K562 (cell line): Measurements from ENCODE around the gene FAF2. TPM values are rescaled to one million over a fixed set of nuclear protein-coding genes. Genes with fewer than 3 reads are reported as not detected.

ENCODE experiments used
- ARID1B ChIP-seq: fragments of 450-650 bp; IDR thresholded peaks from 2 replicates; pipeline ENCODE4 v1.6.1; 2016; ENCODE audit warnings: antibody characterized with exemption, mild to moderate bottlenecking, inconsistent platforms
- ATF7 ChIP-seq: fragments of 450-650 bp; IDR thresholded peaks from 2 replicates; pipeline ENCODE4 v1.7.1; 2014; ENCODE audit warnings: mild to moderate bottlenecking, moderate library complexity
- CTBP1 ChIP-seq: fragments of 450-650 bp; IDR thresholded peaks from 2 replicates; pipeline ENCODE4 v1.6.1; 2016; ENCODE audit warnings: borderline replicate concordance
- NCOA4 ChIP-seq: fragments of 450-650 bp; IDR thresholded peaks from 2 replicates; pipeline ENCODE4 v1.6.1; 2018; ENCODE audit warnings: mild to moderate bottlenecking; ENCODE audit not compliant: partially characterized antibody
- NR2C2 ChIP-seq, 2 experiments: fragments of 200-800 bp in 1 of 2; sonication (Bioruptor generic) in 1 of 2; sonication (generic) in 1 of 2; formaldehyde crosslinking in 1 of 2; IDR thresholded peaks; 2 replicates each; pipeline versions ENCODE4 v1.6.1 to v1.8.0; 2016 to 2022; ENCODE audit warnings: mild to moderate bottlenecking in 1 of 2, missing compliant biosample characterization in 1 of 2, missing genetic modification characterization in 1 of 2, missing genetic modification reagents in 1 of 2
- RBM14 ChIP-seq: fragments of 200-400 bp; formaldehyde crosslinking; IDR thresholded peaks from 2 replicates; pipeline ENCODE4 v1.6.1; 2018; ENCODE audit warnings: low read depth, mild to moderate bottlenecking, low read length, moderate library complexity, borderline replicate concordance; ENCODE audit not compliant: insufficient read depth
- SAP30 ChIP-seq: fragments of 200-600 bp; sonication (generic); IDR thresholded peaks from 2 replicates; pipeline ENCODE4 v1.6.1; 2012; ENCODE audit warnings: borderline replicate concordance, low read depth, mild to moderate bottlenecking, moderate library complexity, low read length, control low read depth, inconsistent platforms; ENCODE audit not compliant: insufficient read depth, poor library complexity, severe bottlenecking
- SMARCB1 ChIP-seq: IDR thresholded peaks from 2 replicates; pipeline ENCODE4 v1.6.1; 2011; ENCODE audit warnings: improper control_type of control experiment, low read depth; ENCODE audit not compliant: insufficient read length
- SNIP1 ChIP-seq: fragments of 450-650 bp; IDR thresholded peaks from 2 replicates; pipeline ENCODE4 v1.7.1; 2017; ENCODE audit warnings: low read depth, mild to moderate bottlenecking
- TOE1 ChIP-seq, 2 experiments: fragments of 450-650 bp in 1 of 2; sonication (generic) in 1 of 2; formaldehyde crosslinking in 1 of 2; IDR thresholded peaks; 2 replicates each; pipeline versions ENCODE4 v1.7.1 to v1.8.0; 2016 to 2022; ENCODE audit warnings: borderline replicate concordance in 2 of 2, mild to moderate bottlenecking in 2 of 2, antibody characterized with exemption in 1 of 2, inconsistent platforms in 1 of 2, low read depth in 1 of 2, missing genetic modification reagents in 1 of 2, moderate library complexity in 1 of 2
- ZBED1 ChIP-seq: IDR thresholded peaks from 2 replicates; pipeline ENCODE4 v1.6.1; 2014
- polyA plus RNA-seq, 8 experiments: library from polyadenylated mRNA; depleted of rRNA in 4 of 8; stranded (reverse) in 5 of 8; unstranded in 3 of 8; fragments of >200 nt; fragmentation: Nextera tagmentation in 2 of 8; fragmentation: Illumina TruSeq in 1 of 8; extraction: Ambion mirVana in 2 of 8; extraction: Trizol in 1 of 8; gene quantifications; 2 replicates each; pipeline versions ENCODE4 v1.2.1 to v1.2.3, GENCODE V29; 2011 to 2014; ENCODE audit warnings: inconsistent platforms in 1 of 8, missing spikeins in 1 of 8
- total RNA-seq, 7 experiments: library from RNA; depleted of rRNA in 6 of 7; stranded (reverse); fragments of >200 nt in 6 of 7; fragmentation: Illumina TruSeq in 2 of 7; extraction: Trizol in 2 of 7; gene quantifications; 2 replicates each; pipeline versions ENCODE4 v1.2.1 to v1.2.3, GENCODE V29; 2011 to 2021; ENCODE audit warnings: low replicate concordance in 1 of 7
- TF ChIP-seq, protein P1 (sequence below): fragments of 450-650 bp; formaldehyde crosslinking; IDR thresholded peaks from 2 replicates; pipeline ENCODE4 v1.4.0; 2022; ENCODE audit warnings: mild to moderate bottlenecking, moderate library complexity
- TF ChIP-seq, protein P2 (sequence below): sonication (generic); formaldehyde crosslinking; IDR thresholded peaks from 2 replicates; pipeline ENCODE4 v1.8.1; 2022; ENCODE audit warnings: missing genetic modification reagents
- TF ChIP-seq, protein P3 (sequence below): fragments of 250-450 bp; sonication (Bioruptor Pico); IDR thresholded peaks from 2 replicates; pipeline ENCODE4 v1.8.0; 2022; ENCODE audit warnings: inconsistent platforms
- TF ChIP-seq, protein P4 (sequence below): fragments of 250-450 bp; sonication (Bioruptor Pico); IDR thresholded peaks from 2 replicates; pipeline ENCODE4 v1.5.0; 2020; ENCODE audit warnings: mild to moderate bottlenecking, borderline replicate concordance
- TF ChIP-seq, protein P5 (sequence below), 3 experiments: fragments of 200-800 bp in 1 of 3; sonication (Bioruptor generic) in 1 of 3; sonication (generic) in 1 of 3; formaldehyde crosslinking in 1 of 3; IDR thresholded peaks; 2 replicates each; pipeline versions ENCODE4 v1.6.1 to v1.8.0; 2016 to 2022; ENCODE audit warnings: mild to moderate bottlenecking in 2 of 3, missing compliant biosample characterization in 2 of 3, missing genetic modification characterization in 2 of 3, missing genetic modification reagents in 1 of 3
- TF ChIP-seq, protein P6 (sequence below): sonication (generic); formaldehyde crosslinking; IDR thresholded peaks from 2 replicates; pipeline ENCODE4 v1.8.0; 2022; ENCODE audit warnings: missing genetic modification reagents, mild to moderate bottlenecking, moderate library complexity, borderline replicate concordance

The FAF2 gene
- total and polyA plus RNA-seq, 9 of the 15 experiments (the other 6 are each of a cell fraction or from before 2014, with no cell fraction given) = 25.0 to 44.6 (median 36.1) TPM

DNA sequence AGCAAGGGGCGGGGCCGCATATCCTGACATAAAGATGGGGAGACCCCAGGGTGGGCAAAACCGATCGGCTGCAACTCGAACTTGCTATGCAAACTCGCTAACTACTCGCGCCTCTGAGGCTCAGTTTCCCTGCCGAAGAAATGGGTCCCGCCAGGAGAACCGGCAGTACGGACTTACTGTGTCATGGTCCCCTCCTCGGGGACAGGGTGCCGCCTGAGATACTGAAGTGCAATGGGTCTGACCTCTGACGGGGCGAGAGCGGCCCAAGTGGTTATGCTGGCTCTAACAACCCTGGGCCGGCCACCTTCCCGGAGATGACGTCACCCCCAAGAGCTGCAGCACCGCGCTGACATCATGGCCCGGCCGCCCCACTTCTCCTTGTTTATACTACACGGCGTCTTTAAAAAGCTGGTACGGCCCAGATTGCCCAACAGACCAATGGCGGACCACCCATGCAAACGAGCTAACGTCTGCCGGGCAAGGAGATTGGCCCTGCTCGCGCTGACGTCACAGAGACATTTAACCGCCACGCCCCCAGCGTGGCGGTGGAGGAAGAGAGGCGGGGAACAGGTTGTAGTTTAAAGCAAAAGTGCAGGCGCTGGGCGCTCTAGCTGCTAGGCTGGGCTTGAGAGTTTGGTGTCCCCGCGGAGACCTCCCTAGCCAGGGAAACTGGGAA, 89.5 kb downstream of the FAF2 start (continued):
- TF ChIP-seq CTBP1 = peak; percentile 45; the same call in 1 of the 2 replicates
- TF ChIP-seq, protein P1, sequence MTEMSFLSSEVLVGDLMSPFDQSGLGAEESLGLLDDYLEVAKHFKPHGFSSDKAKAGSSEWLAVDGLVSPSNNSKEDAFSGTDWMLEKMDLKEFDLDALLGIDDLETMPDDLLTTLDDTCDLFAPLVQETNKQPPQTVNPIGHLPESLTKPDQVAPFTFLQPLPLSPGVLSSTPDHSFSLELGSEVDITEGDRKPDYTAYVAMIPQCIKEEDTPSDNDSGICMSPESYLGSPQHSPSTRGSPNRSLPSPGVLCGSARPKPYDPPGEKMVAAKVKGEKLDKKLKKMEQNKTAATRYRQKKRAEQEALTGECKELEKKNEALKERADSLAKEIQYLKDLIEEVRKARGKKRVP (CRISPR knock-in tag) = no peak
- TF ChIP-seq RBM14 = no peak
- TF ChIP-seq SAP30 = peak; percentile 42
- peak; percentile 78 for TF ChIP-seq TOE1 (IDR thresholded peaks at IDR 0.05; ENCODE audit: borderline replicate concordance)
- no peak for TF ChIP-seq TOE1 (CRISPR knock-in tag; IDR thresholded peaks at IDR 0.05; ENCODE audit: borderline replicate concordance, low read depth)
- TF ChIP-seq NR2C2 (CRISPR knock-in tag; IDR thresholded peaks at IDR 0.05) = no peak
- no peak for TF ChIP-seq NR2C2 (tag; IDR thresholded peaks at IDR 0.05)
- peak; percentile 50 for TF ChIP-seq ARID1B
- TF ChIP-seq, protein P2, sequence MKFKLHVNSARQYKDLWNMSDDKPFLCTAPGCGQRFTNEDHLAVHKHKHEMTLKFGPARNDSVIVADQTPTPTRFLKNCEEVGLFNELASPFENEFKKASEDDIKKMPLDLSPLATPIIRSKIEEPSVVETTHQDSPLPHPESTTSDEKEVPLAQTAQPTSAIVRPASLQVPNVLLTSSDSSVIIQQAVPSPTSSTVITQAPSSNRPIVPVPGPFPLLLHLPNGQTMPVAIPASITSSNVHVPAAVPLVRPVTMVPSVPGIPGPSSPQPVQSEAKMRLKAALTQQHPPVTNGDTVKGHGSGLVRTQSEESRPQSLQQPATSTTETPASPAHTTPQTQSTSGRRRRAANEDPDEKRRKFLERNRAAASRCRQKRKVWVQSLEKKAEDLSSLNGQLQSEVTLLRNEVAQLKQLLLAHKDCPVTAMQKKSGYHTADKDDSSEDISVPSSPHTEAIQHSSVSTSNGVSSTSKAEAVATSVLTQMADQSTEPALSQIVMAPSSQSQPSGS (CRISPR knock-in tag) = peak; percentile 97
- TF ChIP-seq, protein P3, sequence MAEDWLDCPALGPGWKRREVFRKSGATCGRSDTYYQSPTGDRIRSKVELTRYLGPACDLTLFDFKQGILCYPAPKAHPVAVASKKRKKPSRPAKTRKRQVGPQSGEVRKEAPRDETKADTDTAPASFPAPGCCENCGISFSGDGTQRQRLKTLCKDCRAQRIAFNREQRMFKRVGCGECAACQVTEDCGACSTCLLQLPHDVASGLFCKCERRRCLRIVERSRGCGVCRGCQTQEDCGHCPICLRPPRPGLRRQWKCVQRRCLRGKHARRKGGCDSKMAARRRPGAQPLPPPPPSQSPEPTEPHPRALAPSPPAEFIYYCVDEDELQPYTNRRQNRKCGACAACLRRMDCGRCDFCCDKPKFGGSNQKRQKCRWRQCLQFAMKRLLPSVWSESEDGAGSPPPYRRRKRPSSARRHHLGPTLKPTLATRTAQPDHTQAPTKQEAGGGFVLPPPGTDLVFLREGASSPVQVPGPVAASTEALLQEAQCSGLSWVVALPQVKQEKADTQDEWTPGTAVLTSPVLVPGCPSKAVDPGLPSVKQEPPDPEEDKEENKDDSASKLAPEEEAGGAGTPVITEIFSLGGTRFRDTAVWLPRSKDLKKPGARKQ = no peak
- TF ChIP-seq, protein P4, sequence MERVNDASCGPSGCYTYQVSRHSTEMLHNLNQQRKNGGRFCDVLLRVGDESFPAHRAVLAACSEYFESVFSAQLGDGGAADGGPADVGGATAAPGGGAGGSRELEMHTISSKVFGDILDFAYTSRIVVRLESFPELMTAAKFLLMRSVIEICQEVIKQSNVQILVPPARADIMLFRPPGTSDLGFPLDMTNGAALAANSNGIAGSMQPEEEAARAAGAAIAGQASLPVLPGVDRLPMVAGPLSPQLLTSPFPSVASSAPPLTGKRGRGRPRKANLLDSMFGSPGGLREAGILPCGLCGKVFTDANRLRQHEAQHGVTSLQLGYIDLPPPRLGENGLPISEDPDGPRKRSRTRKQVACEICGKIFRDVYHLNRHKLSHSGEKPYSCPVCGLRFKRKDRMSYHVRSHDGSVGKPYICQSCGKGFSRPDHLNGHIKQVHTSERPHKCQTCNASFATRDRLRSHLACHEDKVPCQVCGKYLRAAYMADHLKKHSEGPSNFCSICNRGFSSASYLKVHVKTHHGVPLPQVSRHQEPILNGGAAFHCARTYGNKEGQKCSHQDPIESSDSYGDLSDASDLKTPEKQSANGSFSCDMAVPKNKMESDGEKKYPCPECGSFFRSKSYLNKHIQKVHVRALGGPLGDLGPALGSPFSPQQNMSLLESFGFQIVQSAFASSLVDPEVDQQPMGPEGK = no peak
- TF ChIP-seq, protein P5, sequence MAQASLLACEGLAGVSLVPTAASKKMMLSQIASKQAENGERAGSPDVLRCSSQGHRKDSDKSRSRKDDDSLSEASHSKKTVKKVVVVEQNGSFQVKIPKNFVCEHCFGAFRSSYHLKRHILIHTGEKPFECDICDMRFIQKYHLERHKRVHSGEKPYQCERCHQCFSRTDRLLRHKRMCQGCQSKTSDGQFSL (CRISPR knock-in tag; IDR thresholded peaks at IDR 0.05) = 0 out of 2 replicates have a peak, but pooled peaks have one; percentile 36
- TF ChIP-seq, protein P5 (tag; IDR thresholded peaks at IDR 0.05) = no peak
- TF ChIP-seq SNIP1 = no peak
- TF ChIP-seq ZBED1 = no peak
- TF ChIP-seq, protein P6, sequence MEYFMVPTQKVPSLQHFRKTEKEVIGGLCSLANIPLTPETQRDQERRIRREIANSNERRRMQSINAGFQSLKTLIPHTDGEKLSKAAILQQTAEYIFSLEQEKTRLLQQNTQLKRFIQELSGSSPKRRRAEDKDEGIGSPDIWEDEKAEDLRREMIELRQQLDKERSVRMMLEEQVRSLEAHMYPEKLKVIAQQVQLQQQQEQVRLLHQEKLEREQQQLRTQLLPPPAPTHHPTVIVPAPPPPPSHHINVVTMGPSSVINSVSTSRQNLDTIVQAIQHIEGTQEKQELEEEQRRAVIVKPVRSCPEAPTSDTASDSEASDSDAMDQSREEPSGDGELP = peak; percentile 72
- TF ChIP-seq NCOA4 = no peak
- TF ChIP-seq SMARCB1 = no peak
- TF ChIP-seq ATF7 = peak; percentile 100
